DND-41 (cell line): Measurements from ENCODE around the gene GNG12.

ENCODE experiments used
- ATAC-seq: fragments of 200-7000 bp; cut with Tn5 transposase; 3 replicates; pipeline ENCODE4 v1.9.1; 2021; ENCODE audit warnings: low read depth; ENCODE audit not compliant: insufficient read depth
- DNase-seq: peaks from one replicate; pipeline ENCODE4 v3.0.0-alpha.2; 2020
- H2AFZ ChIP-seq: 2 replicates; pipeline ENCODE4 v1.6.0; 2012; ENCODE audit warnings: low read depth, low read length
- H3K27ac ChIP-seq: 2 replicates; pipeline ENCODE4 v1.5.1; 2012; ENCODE audit warnings: low read length, inconsistent platforms
- H3K27me3 ChIP-seq: fragments of 200-600 bp; sonication (generic); 2 replicates; pipeline ENCODE4 v1.6.0; 2012; ENCODE audit warnings: low read length, mild to moderate bottlenecking, inconsistent platforms; ENCODE audit not compliant: insufficient read depth, poor library complexity
- H3K36me3 ChIP-seq: 2 replicates; pipeline ENCODE4 v1.5.1; 2012; ENCODE audit warnings: low read length, inconsistent platforms; ENCODE audit not compliant: insufficient read depth
- H3K4me1 ChIP-seq: 2 replicates; pipeline ENCODE4 v1.5.1; 2012; ENCODE audit warnings: mild to moderate bottlenecking, low read length; ENCODE audit not compliant: insufficient read depth
- H3K4me2 ChIP-seq: 2 replicates; pipeline ENCODE4 v1.6.0; 2012; ENCODE audit warnings: mild to moderate bottlenecking, moderate library complexity, low read length, inconsistent platforms; ENCODE audit not compliant: insufficient read depth
- H3K4me3 ChIP-seq, 2 experiments: fragments of 200-600 bp in 1 of 2; shearing (Covaris generic) in 1 of 2; 2 replicates each; pipeline ENCODE4 v1.5.1; 2012 to 2016; ENCODE audit warnings: inconsistent platforms in 2 of 2, low read length in 2 of 2, mild to moderate bottlenecking in 2 of 2, low read depth in 1 of 2, moderate library complexity in 1 of 2
- H3K79me2 ChIP-seq: 2 replicates; pipeline ENCODE4 v1.6.0; 2012; ENCODE audit warnings: low read length, inconsistent platforms; ENCODE audit not compliant: insufficient read depth
- H3K9ac ChIP-seq: 2 replicates; pipeline ENCODE4 v1.6.0; 2012; ENCODE audit warnings: low read depth, mild to moderate bottlenecking, inconsistent platforms, low read length, moderate library complexity
- H3K9me3 ChIP-seq: 2 replicates; pipeline ENCODE4 v1.5.1; 2012; ENCODE audit warnings: low read length, moderate library complexity, mild to moderate bottlenecking, inconsistent platforms; ENCODE audit not compliant: insufficient read depth, severe bottlenecking
- H4K20me1 ChIP-seq: 2 replicates; pipeline ENCODE4 v1.6.0; 2012; ENCODE audit warnings: low read length; ENCODE audit not compliant: insufficient read depth
- EZH2 ChIP-seq: IDR thresholded peaks from 3 replicates; pipeline ENCODE4 v1.6.1; 2012; ENCODE audit warnings: borderline replicate concordance, low read depth, mild to moderate bottlenecking, moderate library complexity, low read length, inconsistent platforms; ENCODE audit not compliant: severe bottlenecking
- TF ChIP-seq, protein P1 (sequence below): IDR thresholded peaks from 2 replicates; pipeline ENCODE4 v1.5.1; 2012; ENCODE audit warnings: borderline replicate concordance, low read length, moderate library complexity, mild to moderate bottlenecking; ENCODE audit not compliant: poor library complexity, severe bottlenecking; ENCODE audit errors: extremely low read depth

The GNG12 gene

DNA sequence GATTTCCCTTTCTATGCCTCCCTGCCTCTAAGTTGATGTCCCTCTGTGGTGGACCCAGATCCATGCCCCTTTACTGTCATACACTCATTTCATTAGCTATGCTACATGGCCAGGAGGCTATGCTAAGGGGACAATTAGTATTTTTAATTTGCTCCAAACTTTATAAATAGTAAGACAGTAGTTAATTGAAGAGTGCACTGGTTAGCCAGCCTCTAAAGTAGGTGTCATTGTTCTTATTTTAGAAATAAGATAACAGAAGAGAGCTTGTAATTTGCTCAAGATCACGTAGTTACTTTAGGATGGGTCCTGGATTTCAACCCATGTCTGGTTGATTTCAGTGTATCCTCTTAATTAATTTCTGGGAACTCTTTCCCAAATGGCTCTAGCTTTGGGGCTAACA lies 29.4 kb upstream of the GNG12 start:
- DNase-seq: no peak
- Histone ChIP-seq H4K20me1 (no peaks in the 10 kb centered on the region), H3K9ac (no peak overlapping the region), H3K36me3 (no peaks in the 10 kb centered on the region), H3K4me2 (no peak overlapping the region), H3K27me3 (no peaks in the 10 kb centered on the region), H3K9me3 (no peaks in the 10 kb centered on the region), H3K27ac (no peak overlapping the region), H2AFZ (no peak overlapping the region), H3K4me1 (no peaks in the 10 kb centered on the region), H3K79me2 (no peaks in the 10 kb centered on the region), H3K4me3 (no peak overlapping the region)
- TF ChIP-seq, protein P1, sequence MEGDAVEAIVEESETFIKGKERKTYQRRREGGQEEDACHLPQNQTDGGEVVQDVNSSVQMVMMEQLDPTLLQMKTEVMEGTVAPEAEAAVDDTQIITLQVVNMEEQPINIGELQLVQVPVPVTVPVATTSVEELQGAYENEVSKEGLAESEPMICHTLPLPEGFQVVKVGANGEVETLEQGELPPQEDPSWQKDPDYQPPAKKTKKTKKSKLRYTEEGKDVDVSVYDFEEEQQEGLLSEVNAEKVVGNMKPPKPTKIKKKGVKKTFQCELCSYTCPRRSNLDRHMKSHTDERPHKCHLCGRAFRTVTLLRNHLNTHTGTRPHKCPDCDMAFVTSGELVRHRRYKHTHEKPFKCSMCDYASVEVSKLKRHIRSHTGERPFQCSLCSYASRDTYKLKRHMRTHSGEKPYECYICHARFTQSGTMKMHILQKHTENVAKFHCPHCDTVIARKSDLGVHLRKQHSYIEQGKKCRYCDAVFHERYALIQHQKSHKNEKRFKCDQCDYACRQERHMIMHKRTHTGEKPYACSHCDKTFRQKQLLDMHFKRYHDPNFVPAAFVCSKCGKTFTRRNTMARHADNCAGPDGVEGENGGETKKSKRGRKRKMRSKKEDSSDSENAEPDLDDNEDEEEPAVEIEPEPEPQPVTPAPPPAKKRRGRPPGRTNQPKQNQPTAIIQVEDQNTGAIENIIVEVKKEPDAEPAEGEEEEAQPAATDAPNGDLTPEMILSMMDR: no peak
- TF ChIP-seq EZH2: no peak
- no peak for ATAC-seq

DNA sequence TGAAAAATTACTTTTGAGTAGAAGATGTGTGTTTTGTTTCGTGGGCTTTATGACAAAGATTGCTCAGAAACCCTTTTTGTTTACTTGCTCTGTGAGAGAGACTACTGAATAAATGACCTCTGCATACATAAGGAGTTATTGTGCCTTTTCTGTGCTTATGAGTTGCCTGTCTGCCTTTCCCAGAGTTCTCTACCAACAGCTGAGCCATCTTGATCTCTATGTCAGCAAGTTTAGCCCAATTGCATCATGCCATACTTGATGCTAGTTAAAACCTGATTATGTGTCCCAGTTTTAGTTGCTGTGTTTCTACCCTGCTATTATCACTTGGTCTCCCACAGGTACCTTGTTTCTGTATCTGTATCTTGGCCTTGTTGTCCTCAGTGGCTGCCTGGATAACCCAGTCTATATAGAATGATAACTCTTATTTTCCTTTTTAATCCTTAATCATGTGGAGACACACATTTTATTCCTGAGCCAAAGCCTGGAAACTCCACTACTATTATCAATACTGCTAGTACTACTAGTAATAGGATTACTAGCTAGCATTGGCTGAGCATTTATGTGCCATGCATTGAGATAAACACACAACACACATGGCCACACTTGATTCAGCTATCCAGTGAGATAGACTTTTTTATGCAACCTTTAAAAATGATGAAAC lies 28.7 kb upstream of the GNG12 start:
- Histone ChIP-seq H4K20me1 (no peaks in the 10 kb centered on the region), H3K36me3 (no peaks in the 10 kb centered on the region), H3K9ac (no peak overlapping the region), H3K4me1 (no peaks in the 10 kb centered on the region), H3K4me3 (no peak overlapping the region), H3K4me2 (no peak overlapping the region), H3K79me2 (no peaks in the 10 kb centered on the region), H2AFZ (no peak overlapping the region), H3K27me3 (no peaks in the 10 kb centered on the region), H3K27ac (no peak overlapping the region), H3K9me3 (no peaks in the 10 kb centered on the region)
- TF ChIP-seq, protein P1: no peak
- no peak for TF ChIP-seq EZH2
- no peak for DNase-seq
- ATAC-seq: no peak

DNA sequence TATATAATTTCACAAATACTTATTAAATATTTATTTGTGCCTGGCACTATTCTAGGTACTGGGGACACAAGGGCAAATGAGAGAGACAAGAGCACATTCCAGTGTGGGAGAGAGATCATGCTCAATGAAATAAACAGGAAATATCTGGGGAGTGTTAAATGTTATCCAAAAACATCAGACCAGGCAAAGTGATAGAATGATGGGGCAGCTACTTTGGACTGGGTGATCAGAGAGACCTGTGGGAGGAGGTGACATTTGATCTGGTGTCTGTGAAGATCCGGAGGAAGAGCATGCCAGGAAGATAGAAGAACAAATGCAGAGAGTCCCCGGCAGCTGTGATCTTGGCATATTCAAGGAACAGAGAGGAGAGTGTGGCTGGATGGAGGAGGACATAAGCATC lies 27.5 kb upstream of the GNG12 start:
- Histone ChIP-seq H3K27me3 (no peaks in the 10 kb centered on the region), H3K4me3 (no peak overlapping the region), H3K9ac (no peak overlapping the region), H3K27ac (no peak overlapping the region), H3K4me2 (no peak overlapping the region), H3K4me1 (no peaks in the 10 kb centered on the region), H3K9me3 (no peaks in the 10 kb centered on the region), H2AFZ (no peak overlapping the region), H3K79me2 (no peaks in the 10 kb centered on the region), H3K36me3 (no peaks in the 10 kb centered on the region), H4K20me1 (no peaks in the 10 kb centered on the region)
- no peak for DNase-seq
- ATAC-seq: no peak
- TF ChIP-seq, protein P1: no peak
- no peak for TF ChIP-seq EZH2
